ENCODE results near the gene HIPK2.

HIPK2 gene

GRCh38 chr7:139771001-139771956 is 6.5 kb downstream of the HIPK2 start:
- no peaks in the 10 kb centered on the region for H4K20me1 ChIP-seq (ENCODE audit: insufficient read depth, low read length)
- H3F3A ChIP-seq (ENCODE audit: insufficient read depth, low read length): no peaks in the 10 kb centered on the region
- H3K4me3 ChIP-seq (ENCODE audit: low read depth, low read length, poor library complexity, severe bottlenecking): no peak overlapping the region
- H3K9ac ChIP-seq (ENCODE audit: low read length): no peak overlapping the region
- no peaks in the 10 kb centered on the region for H3K79me2 ChIP-seq (ENCODE audit: insufficient read depth, low read length)
- peaks cover 3% of the 10 kb centered on the region for H3K4me1 ChIP-seq (ENCODE audit: insufficient read depth, low read length, severe bottlenecking)
- H3K4me2 ChIP-seq (ENCODE audit: low read length): no peak overlapping the region
- TF ChIP-seq EZH2 (IDR thresholded peaks at IDR 0.05; ENCODE audit: borderline replicate concordance, low read length) (no peak), CTCF (IDR thresholded peaks at IDR 0.05; ENCODE audit: low read length) (no peak)
- no peaks in the 10 kb centered on the region for H3K9me2 ChIP-seq (ENCODE audit: low read depth, low read length)
- no peak overlapping the region for H2AFZ ChIP-seq (ENCODE audit: low read length)
- H3K27me3 ChIP-seq (ENCODE audit: insufficient read depth, low read length): peaks cover 7% of the 10 kb centered on the region; the same call in 1 of the 2 replicates
- H3K9me3 ChIP-seq (ENCODE audit: low read length): no peaks in the 10 kb centered on the region
- H3K27ac ChIP-seq (ENCODE audit: low read depth, low read length, poor library complexity, severe bottlenecking): no peak overlapping the region
- no peaks in the 10 kb centered on the region for H3K36me3 ChIP-seq (ENCODE audit: insufficient read depth, low read length)

GRCh38 chr7:139769761-139770160 is 8.0 kb downstream of the HIPK2 start:
- Histone ChIP-seq H3K27ac (ENCODE audit: low read depth, low read length, poor library complexity, severe bottlenecking) (no peak overlapping the region), H3K9me2 (ENCODE audit: low read depth, low read length) (no peaks in the 10 kb centered on the region), H3K79me2 (ENCODE audit: insufficient read depth, low read length) (no peaks in the 10 kb centered on the region), H2AFZ (ENCODE audit: low read length) (no peak overlapping the region), H3K4me3 (ENCODE audit: low read depth, low read length, poor library complexity, severe bottlenecking) (no peak overlapping the region), H3F3A (ENCODE audit: insufficient read depth, low read length) (no peaks in the 10 kb centered on the region), H3K4me1 (ENCODE audit: insufficient read depth, low read length, severe bottlenecking) (no peaks in the 10 kb centered on the region), H4K20me1 (ENCODE audit: insufficient read depth, low read length) (no peaks in the 10 kb centered on the region), H3K9ac (ENCODE audit: low read length) (no peak overlapping the region), H3K4me2 (ENCODE audit: low read length) (no peak overlapping the region), H3K27me3 (ENCODE audit: insufficient read depth, low read length) (no peaks in the 10 kb centered on the region; the same call in 1 of the 2 replicates), H3K9me3 (ENCODE audit: low read length) (no peaks in the 10 kb centered on the region), H3K36me3 (ENCODE audit: insufficient read depth, low read length) (no peaks in the 10 kb centered on the region)
- TF ChIP-seq CTCF (IDR thresholded peaks at IDR 0.05; ENCODE audit: low read length) (no peak), EZH2 (IDR thresholded peaks at IDR 0.05; ENCODE audit: borderline replicate concordance, low read length) (no peak)

- Histone ChIP-seq H3K9me2 (ENCODE audit: low read depth, low read length) (no peaks in the 10 kb centered on the region), H3K36me3 (ENCODE audit: insufficient read depth, low read length) (no peaks in the 10 kb centered on the region), H4K20me1 (ENCODE audit: insufficient read depth, low read length) (no peaks in the 10 kb centered on the region), H3K4me1 (ENCODE audit: insufficient read depth, low read length, severe bottlenecking) (no peaks in the 10 kb centered on the region), H3K9me3 (ENCODE audit: low read length) (no peaks in the 10 kb centered on the region), H2AFZ (ENCODE audit: low read length) (no peak overlapping the region), H3F3A (ENCODE audit: insufficient read depth, low read length) (no peaks in the 10 kb centered on the region), H3K79me2 (ENCODE audit: insufficient read depth, low read length) (no peaks in the 10 kb centered on the region), H3K4me2 (ENCODE audit: low read length) (no peak overlapping the region), H3K9ac (ENCODE audit: low read length) (no peak overlapping the region), H3K27me3 (ENCODE audit: insufficient read depth, low read length) (no peaks in the 10 kb centered on the region; the same call in 1 of the 2 replicates), H3K4me3 (ENCODE audit: low read depth, low read length, poor library complexity, severe bottlenecking) (no peak overlapping the region), H3K27ac (ENCODE audit: low read depth, low read length, poor library complexity, severe bottlenecking) (no peak overlapping the region)
- no peak for TF ChIP-seq CTCF (IDR thresholded peaks at IDR 0.05; ENCODE audit: low read length)
- TF ChIP-seq EZH2 (IDR thresholded peaks at IDR 0.05; ENCODE audit: borderline replicate concordance, low read length): no peak
These were observed 8.7 kb downstream of the HIPK2 start for GRCh38 chr7:139769066-139769465.

Data from OCI-LY1 (cell line).